ENCODE measurements around the gene TANGO6.

DNA sequence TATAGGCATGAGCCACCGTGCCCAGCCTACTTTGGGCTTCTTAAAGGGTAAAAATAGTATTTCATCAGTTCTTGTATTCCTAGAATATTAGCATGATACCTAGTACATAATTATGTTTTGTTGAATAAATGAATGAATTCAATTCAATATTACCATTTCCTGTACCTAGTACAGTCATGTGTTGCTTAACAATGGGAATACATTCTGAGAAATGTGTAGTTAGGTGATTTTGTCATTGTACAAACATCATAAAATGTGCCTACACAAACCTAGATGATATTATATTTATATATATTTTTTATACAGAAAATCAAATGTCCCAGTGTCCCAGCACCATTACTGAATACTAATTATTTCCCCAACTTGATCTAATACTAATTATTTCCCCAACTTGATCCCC lies 176.5 kb downstream of the TANGO6 start:
- TF ChIP-seq, protein P1, sequence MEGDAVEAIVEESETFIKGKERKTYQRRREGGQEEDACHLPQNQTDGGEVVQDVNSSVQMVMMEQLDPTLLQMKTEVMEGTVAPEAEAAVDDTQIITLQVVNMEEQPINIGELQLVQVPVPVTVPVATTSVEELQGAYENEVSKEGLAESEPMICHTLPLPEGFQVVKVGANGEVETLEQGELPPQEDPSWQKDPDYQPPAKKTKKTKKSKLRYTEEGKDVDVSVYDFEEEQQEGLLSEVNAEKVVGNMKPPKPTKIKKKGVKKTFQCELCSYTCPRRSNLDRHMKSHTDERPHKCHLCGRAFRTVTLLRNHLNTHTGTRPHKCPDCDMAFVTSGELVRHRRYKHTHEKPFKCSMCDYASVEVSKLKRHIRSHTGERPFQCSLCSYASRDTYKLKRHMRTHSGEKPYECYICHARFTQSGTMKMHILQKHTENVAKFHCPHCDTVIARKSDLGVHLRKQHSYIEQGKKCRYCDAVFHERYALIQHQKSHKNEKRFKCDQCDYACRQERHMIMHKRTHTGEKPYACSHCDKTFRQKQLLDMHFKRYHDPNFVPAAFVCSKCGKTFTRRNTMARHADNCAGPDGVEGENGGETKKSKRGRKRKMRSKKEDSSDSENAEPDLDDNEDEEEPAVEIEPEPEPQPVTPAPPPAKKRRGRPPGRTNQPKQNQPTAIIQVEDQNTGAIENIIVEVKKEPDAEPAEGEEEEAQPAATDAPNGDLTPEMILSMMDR (IDR thresholded peaks at IDR 0.05) = no peak
- TF ChIP-seq POLR2A (IDR thresholded peaks at IDR 0.05) = no peak

All from ovary (tissue), 3 donors.